Vagina (tissue), 2 donors: ENCODE measurements around the gene XAGE5. TPM values are rescaled to one million over a fixed set of nuclear protein-coding genes. Genes with fewer than 3 reads are reported as not detected.
A peak's percentile ranks its signal among the peaks of the same experiment; 100 is the strongest.
"Not testable (repeated sequence)": the region's sequence is repeated elsewhere in the genome, so short reads cannot be mapped to it uniquely, and the experiment has no call there.

ENCODE experiments used
- DNase-seq, 2 donors: peaks; one replicate each; pipeline ENCODE4 v3.0.0-alpha.2; 2017; ENCODE audit errors: extremely low spot score in 2 of 2
- H3K27ac ChIP-seq: fragments of 200-600 bp; sonication (generic); one replicate; pipeline ENCODE4 v1.5.1; 2019
- H3K27me3 ChIP-seq: fragments of 200-600 bp; sonication (generic); one replicate; pipeline ENCODE4 v1.5.1; 2019
- H3K36me3 ChIP-seq, 2 donors: fragments of 200-600 bp; sonication (generic); one replicate each; pipeline ENCODE4 v1.5.1; 2017 to 2019
- H3K4me1 ChIP-seq: fragments of 200-600 bp; sonication (generic); one replicate; pipeline ENCODE4 v1.5.1; 2019
- H3K4me3 ChIP-seq, 2 donors: fragments of 200-600 bp; sonication (generic); 1 replicate in 1 of 2; 2 replicates in 1 of 2; pipeline ENCODE4 v1.5.1; 2016 to 2019
- H3K9me3 ChIP-seq: fragments of 200-600 bp; sonication (generic); one replicate; pipeline ENCODE4 v1.5.1; 2019
- CTCF ChIP-seq, 3 experiments: fragments of 450-650 bp in 2 of 3; fragments of 200-600 bp in 1 of 3; sonication (generic) in 1 of 3; IDR thresholded peaks; one replicate each; pipeline ENCODE4 v1.5.1; 2017 to 2019; ENCODE audit warnings: antibody characterized with exemption in 3 of 3, mild to moderate bottlenecking in 2 of 3, moderate library complexity in 2 of 3
- POLR2A ChIP-seq, 2 donors: fragments of 450-650 bp; IDR thresholded peaks; one replicate each; pipeline ENCODE4 v1.6.1; 2017; ENCODE audit warnings: antibody characterized with exemption in 2 of 2, mild to moderate bottlenecking in 2 of 2, moderate library complexity in 2 of 2
- POLR2AphosphoS5 ChIP-seq, 2 donors: sonication (generic); formaldehyde crosslinking; IDR thresholded peaks; one replicate each; pipeline ENCODE4 v1.9.0; 2017; ENCODE audit warnings: antibody characterized with exemption in 2 of 2, mild to moderate bottlenecking in 2 of 2, low read depth in 1 of 2; ENCODE audit not compliant: insufficient read depth in 1 of 2
- intact Hi-C: fragments of 100-400 bp; cut with DNase I; formaldehyde crosslinking; loops from one replicate; pipeline ENCODE4 v1.15.1; 2023
- total RNA-seq: library from RNA; depleted of rRNA; stranded (reverse); fragments of >200 nt; gene quantifications from one replicate; pipeline ENCODE4 v1.2.3, GENCODE V29; 2016

XAGE5 gene
- total RNA-seq, 1 donor from 2014 or later: not detected

GRCh38 chrX:52824608-52825007 lies 13.5 kb downstream of the XAGE5 start:
- Histone ChIP-seq H3K4me3 (no peak overlapping the region), H3K9me3 (no peaks in the 10 kb centered on the region), H3K36me3 (no peaks in the 10 kb centered on the region), H3K27ac (no peak overlapping the region), H3K27me3 (no peaks in the 10 kb centered on the region), H3K4me1 (no peaks in the 10 kb centered on the region)
- no peak for TF ChIP-seq POLR2A (IDR thresholded peaks at IDR 0.05)
- no peak for TF ChIP-seq POLR2AphosphoS5 (IDR thresholded peaks at IDR 0.05; ENCODE audit: insufficient read depth in 1 of 2, low read depth in 1 of 2)
- TF ChIP-seq CTCF (IDR thresholded peaks at IDR 0.05): no peak
- intact Hi-C loops: no loop called here
- DNase-seq: no peak

GRCh38 chrX:52830551-52830950 lies 19.5 kb downstream of the XAGE5 start:
- H3K4me3 ChIP-seq: no peak overlapping the region
- no peaks in the 10 kb centered on the region for H3K4me1 ChIP-seq
- H3K9me3 ChIP-seq: no peaks in the 10 kb centered on the region
- no peak overlapping the region for H3K27ac ChIP-seq
- no peaks in the 10 kb centered on the region for H3K27me3 ChIP-seq
- intact Hi-C loops: no loop called here
- peak in 1 of 2 donors; percentile 69 for DNase-seq
- H3K36me3 ChIP-seq: no peaks in the 10 kb centered on the region
- TF ChIP-seq POLR2A (IDR thresholded peaks at IDR 0.05) (no peak), POLR2AphosphoS5 (IDR thresholded peaks at IDR 0.05; ENCODE audit: insufficient read depth in 1 of 2, low read depth in 1 of 2) (no peak), CTCF (IDR thresholded peaks at IDR 0.05) (no peak)

- DNase-seq: no peak
- Histone ChIP-seq H3K4me1 (no peaks in the 10 kb centered on the region), H3K4me3 (no peak overlapping the region), H3K36me3 (no peaks in the 10 kb centered on the region), H3K27me3 (no peaks in the 10 kb centered on the region), H3K9me3 (no peaks in the 10 kb centered on the region), H3K27ac (no peak overlapping the region)
- TF ChIP-seq CTCF (IDR thresholded peaks at IDR 0.05) (no peak), POLR2AphosphoS5 (IDR thresholded peaks at IDR 0.05; ENCODE audit: insufficient read depth in 1 of 2, low read depth in 1 of 2) (no peak), POLR2A (IDR thresholded peaks at IDR 0.05) (no peak)
- intact Hi-C loops: no loop called here
Measured at GRCh38 chrX:52839137-52839536, 28.1 kb downstream of the XAGE5 start.

GRCh38 chrX:52843619-52844018 lies 32.5 kb downstream of the XAGE5 start:
- H3K9me3 ChIP-seq, H3K4me1 ChIP-seq, H3K36me3 ChIP-seq, intact Hi-C loops, DNase-seq, H3K4me3 ChIP-seq, H3K27ac ChIP-seq, H3K27me3 ChIP-seq: not testable (repeated sequence)

GRCh38 chrX:52852110-52852860 lies 41.2 kb downstream of the XAGE5 start:
- H3K27me3 ChIP-seq: no peaks in the 10 kb centered on the region
- H3K9me3 ChIP-seq: no peaks in the 10 kb centered on the region

GRCh38 chrX:52856991-52857525 lies 46.0 kb downstream of the XAGE5 start:
- H3K27ac ChIP-seq, H3K36me3 ChIP-seq, DNase-seq, intact Hi-C loops, H3K27me3 ChIP-seq, H3K9me3 ChIP-seq, H3K4me1 ChIP-seq, H3K4me3 ChIP-seq: not testable (repeated sequence)

More at GRCh38 chrX:52852110-52852860, 41.2 kb downstream of the XAGE5 start:
- no peak overlapping the region for H3K4me3 ChIP-seq
- DNase-seq: no peak
- no peak for TF ChIP-seq POLR2A (IDR thresholded peaks at IDR 0.05)
- TF ChIP-seq POLR2AphosphoS5 (IDR thresholded peaks at IDR 0.05; ENCODE audit: insufficient read depth in 1 of 2, low read depth in 1 of 2): no peak
- TF ChIP-seq CTCF (IDR thresholded peaks at IDR 0.05): no peak
- H3K4me1 ChIP-seq: no peaks in the 10 kb centered on the region
- no peaks in the 10 kb centered on the region for H3K36me3 ChIP-seq
- no peak overlapping the region for H3K27ac ChIP-seq
- intact Hi-C loops: no loop called here
